Activated CD4-positive, alpha-beta T cell treated with anti-CD3 and anti-CD28 coated beads for 24 hours (primary cell): ENCODE data around the gene DHX40.
A peak's percentile ranks its signal among the peaks of the same experiment; 100 is the strongest.
"Not testable (repeated sequence)": the region's sequence is repeated elsewhere in the genome, so short reads cannot be mapped to it uniquely, and the experiment has no call there.

Experiments used
- DNase-seq, 2 donors: peaks; one replicate each; pipeline ENCODE4 v3.0.0-alpha.2; 2020; ENCODE audit warnings: low read depth in 2 of 2

DHX40 gene

GRCh38 chr17:59558039-59558438 is 7.4 kb upstream of the DHX40 start:
- DNase-seq: no peak

- no peak for DNase-seq
Measured at GRCh38 chr17:59558953-59559352, 6.5 kb upstream of the DHX40 start.

- DNase-seq: no peak
Measured at GRCh38 chr17:59561042-59561441, 4.4 kb upstream of the DHX40 start.

- DNase-seq: peak in 1 of 2 donors; percentile 28
Measured at GRCh38 chr17:59565959-59566324, 532 bp downstream of the DHX40 start.

- not testable (repeated sequence) for DNase-seq
Measured at GRCh38 chr17:59569151-59569550, 3.7 kb downstream of the DHX40 start.

GRCh38 chr17:59572301-59572924 is 7.0 kb downstream of the DHX40 start:
- peak in 1 of 2 donors; percentile 11 for DNase-seq

- not testable (repeated sequence) for DNase-seq
Measured at GRCh38 chr17:59584168-59584567, 18.8 kb downstream of the DHX40 start.

GRCh38 chr17:59600169-59600568 is 34.8 kb downstream of the DHX40 start:
- DNase-seq: no peak

GRCh38 chr17:59601130-59601529 is 35.7 kb downstream of the DHX40 start:
- peak in 1 of 2 donors; percentile 1 for DNase-seq

GRCh38 chr17:59607061-59607460 is 41.7 kb downstream of the DHX40 start:
- DNase-seq: no peak

GRCh38 chr17:59607817-59608403 is 42.5 kb downstream of the DHX40 start:
- DNase-seq: peak in 1 of 2 donors; percentile 22

- no peak for DNase-seq
Measured at GRCh38 chr17:59611503-59611902, 46.1 kb downstream of the DHX40 start.

- DNase-seq: no peak
Measured at GRCh38 chr17:59616253-59616920, 51.0 kb downstream of the DHX40 start.

GRCh38 chr17:59617156-59617732 is 51.8 kb downstream of the DHX40 start:
- no peak for DNase-seq

- no peak for DNase-seq
Measured at GRCh38 chr17:59619035-59619297, 53.6 kb downstream of the DHX40 start.

GRCh38 chr17:59619298-59620063 is 54.1 kb downstream of the DHX40 start, which contains the start of gene CLTC:
CLTC (plus strand) TSS chr17:59619895; CDS start chr17:59620132, 237 bp downstream.
- DNase-seq: peak; percentile 85 to 86

GRCh38 chr17:59620064-59620359 is 54.6 kb downstream of the DHX40 start:
- no peak for DNase-seq

- DNase-seq: peak; percentile 34 to 46
Measured at GRCh38 chr17:59620518-59621259, 55.3 kb downstream of the DHX40 start.

- DNase-seq: no peak
Measured at GRCh38 chr17:59621771-59622170, 56.4 kb downstream of the DHX40 start.

GRCh38 chr17:59623151-59623550 is 57.7 kb downstream of the DHX40 start:
- no peak for DNase-seq

- no peak for DNase-seq
Measured at GRCh38 chr17:59626756-59627155, 61.3 kb downstream of the DHX40 start.

GRCh38 chr17:59627274-59627673 is 61.9 kb downstream of the DHX40 start:
- no peak for DNase-seq
